Heart left ventricle (tissue), 16 donors: ENCODE measurements around the gene ASTN2. TPM values are rescaled to one million over a fixed set of nuclear protein-coding genes. Genes with fewer than 3 reads are reported as not detected.

ENCODE experiments used
- ATAC-seq, 4 donors: fragments of 200-7000 bp; cut with Tn5 transposase; one replicate each; pipeline ENCODE4 v1.9.1; 2020 to 2022; ENCODE audit warnings: moderate library complexity in 4 of 4, mild to moderate bottlenecking in 3 of 4, moderate number of reproducible peaks in 1 of 4
- DNase-seq, 5 donors: peaks; one replicate each; pipeline ENCODE4 v3.0.0-alpha.2; 2020
- H3K27ac ChIP-seq, 12 donors: fragments of 200-600 bp; sonication (generic) in 4 of 12; one replicate each; pipeline versions ENCODE4 v1.5.0 to v1.8.0; 2016 to 2022; ENCODE audit warnings: mild to moderate bottlenecking in 2 of 12
- H3K27me3 ChIP-seq, 9 donors: fragments of 200-600 bp; sonication (generic) in 2 of 9; one replicate each; pipeline versions ENCODE4 v1.5.1 to v1.8.0; 2016 to 2022; ENCODE audit warnings: mild to moderate bottlenecking in 3 of 9
- H3K36me3 ChIP-seq, 9 donors: fragments of 200-600 bp; sonication (generic) in 2 of 9; one replicate each; pipeline versions ENCODE4 v1.5.0 to v1.8.0; 2018 to 2022; ENCODE audit warnings: mild to moderate bottlenecking in 2 of 9
- H3K4me1 ChIP-seq, 12 donors: fragments of 200-600 bp; sonication (generic) in 4 of 12; one replicate each; pipeline versions ENCODE4 v1.5.0 to v1.8.0; 2016 to 2022; ENCODE audit warnings: mild to moderate bottlenecking in 3 of 12
- H3K4me3 ChIP-seq, 12 donors: fragments of 200-600 bp; sonication (generic) in 4 of 12; one replicate each; pipeline versions ENCODE4 v1.5.0 to v1.8.0; 2017 to 2022; ENCODE audit warnings: mild to moderate bottlenecking in 9 of 12, moderate library complexity in 4 of 12
- H3K9me3 ChIP-seq, 12 donors: fragments of 200-600 bp; sonication (generic) in 4 of 12; one replicate each; pipeline versions ENCODE4 v1.5.0 to v1.8.0; 2016 to 2022; ENCODE audit warnings: mild to moderate bottlenecking in 1 of 12
- POLR2A ChIP-seq, 2 donors: fragments of 450-650 bp; IDR thresholded peaks; one replicate each; pipeline ENCODE4 v1.6.1; 2017; ENCODE audit warnings: antibody characterized with exemption in 2 of 2, mild to moderate bottlenecking in 2 of 2, moderate library complexity in 2 of 2
- WGBS, 4 donors: extraction: QIAGEN DNeasy Blood & Tissue Kit in 2 of 4; methylation state at CpG; one replicate each; pipeline versions ENCODE4 v1.1.5 to v1.1.7; 2013 to 2018; 5-methylcytosine and 5-hydroxymethylcytosine counted together
- intact Hi-C, 10 donors: fragments of 100-400 bp; cut with DNase I; formaldehyde crosslinking; loops; one replicate each; pipeline versions ENCODE4 v1.11.1 to v1.14.2; 2022
- polyA plus RNA-seq, 2 donors: library from polyadenylated mRNA; stranded (reverse); fragments of 200-250 nt; gene quantifications; one replicate each; pipeline ENCODE4 v1.2.3, GENCODE V29; 2013
- total RNA-seq, 9 donors: library from RNA; depleted of rRNA in 2 of 9; stranded (reverse); fragments of >200 nt in 2 of 9; fragmentation: NEBNext Ultra II Directional in 3 of 9; extraction: Animal tissue kit (Norgen Biotek cat#: 25700) in 3 of 9; gene quantifications; one replicate each; pipeline versions ENCODE4 v1.1.0 to v1.2.4, GENCODE V29; 2016 to 2023
- TF ChIP-seq, protein P1 (sequence below), 12 donors: fragments of 200-600 bp; sonication (generic) in 4 of 12; IDR thresholded peaks; one replicate each; pipeline versions ENCODE4 v1.5.0 to v1.8.0; 2018 to 2022; ENCODE audit warnings: antibody characterized with exemption in 12 of 12, mild to moderate bottlenecking in 5 of 12
- donor health status: ischemic (EF 13 %, LVEDD 7.1; RV severe dilation, severe dysfunction).
- donor health status: healthy with polysubstance abuse.
- donor health status: DM: no; HTN: yes; CAD: no.
- donor health status: DM: no; HTN: no; CAD: no.
- donor health status: ischemic (EF 25% LVEDD 6.9; RV normal size, moderate dysfunction).
- donor health status: ischemic (EF 25% LVEDD 5.7; RV mildly dilated, moderate dysfunction).
- donor health status: healthy.
- donor health status: DM: yes; HTN: yes; CAD: no.
- donor health status: ischemic (EF 35%, LVEDD 5.7; RV mildly dilated, moderate dysfunction).
- donor health status: nonischemic (EF 11% LVEDD 7.7; RV severe dilation, severe dysfunction).
- donor health status: DM: yes; HTN: yes; CAD: no.
- donor health status: PGD.
- donor health status: ischemic (EF 29% LVEDD 5.4; RV normal size, mild dysfunction).
- donor health status: nonischemic (EF 23%, LVEDD 6.1; RV moderate dilation, normal function).

Gene ASTN2
- total and polyA plus RNA-seq, 11 donors: 2.5 to 6.0 (median 3.5) TPM

DNA sequence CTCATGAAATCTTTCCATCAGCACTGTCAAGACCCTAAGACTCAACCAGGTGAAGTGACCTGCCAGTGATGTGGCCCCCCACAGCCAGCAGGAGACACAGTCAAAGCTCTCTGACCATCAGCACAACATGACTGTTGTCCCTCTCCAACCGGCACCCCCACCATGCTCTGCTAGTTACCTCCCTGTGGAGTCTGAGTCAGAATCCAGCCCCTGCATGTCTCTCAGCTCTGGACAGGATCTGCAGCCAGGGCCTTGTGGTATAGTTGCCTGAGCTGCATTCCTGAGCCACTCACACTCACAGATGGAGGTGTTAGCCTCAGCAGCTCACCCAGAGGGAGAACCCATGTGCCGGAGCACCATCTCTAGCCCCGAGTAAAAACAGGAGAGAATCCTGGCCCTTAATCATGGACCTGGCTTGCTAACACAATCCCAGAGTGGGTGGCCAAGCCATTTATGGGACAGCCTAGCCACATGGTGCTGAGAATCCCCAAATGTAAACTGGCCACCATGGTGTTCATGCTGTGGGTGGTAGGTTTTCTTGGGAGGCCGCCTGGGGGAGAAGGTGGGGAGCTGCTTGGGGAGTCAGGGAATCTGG, 1023.5 kb downstream of the ASTN2 start:
- intact Hi-C loops: no loop called here
- Histone ChIP-seq H3K27me3 (no peaks in the 10 kb centered on the region), H3K9me3 (no peaks in the 10 kb centered on the region), H3K4me1 (no peaks in the 10 kb centered on the region), H3K4me3 (no peak overlapping the region), H3K27ac (no peak overlapping the region), H3K36me3 (peaks cover 0 to 5% (median 0%) of the 10 kb centered on the region in 9 donors)
- no peak for TF ChIP-seq POLR2A (IDR thresholded peaks at IDR 0.05)
- TF ChIP-seq, protein P1, sequence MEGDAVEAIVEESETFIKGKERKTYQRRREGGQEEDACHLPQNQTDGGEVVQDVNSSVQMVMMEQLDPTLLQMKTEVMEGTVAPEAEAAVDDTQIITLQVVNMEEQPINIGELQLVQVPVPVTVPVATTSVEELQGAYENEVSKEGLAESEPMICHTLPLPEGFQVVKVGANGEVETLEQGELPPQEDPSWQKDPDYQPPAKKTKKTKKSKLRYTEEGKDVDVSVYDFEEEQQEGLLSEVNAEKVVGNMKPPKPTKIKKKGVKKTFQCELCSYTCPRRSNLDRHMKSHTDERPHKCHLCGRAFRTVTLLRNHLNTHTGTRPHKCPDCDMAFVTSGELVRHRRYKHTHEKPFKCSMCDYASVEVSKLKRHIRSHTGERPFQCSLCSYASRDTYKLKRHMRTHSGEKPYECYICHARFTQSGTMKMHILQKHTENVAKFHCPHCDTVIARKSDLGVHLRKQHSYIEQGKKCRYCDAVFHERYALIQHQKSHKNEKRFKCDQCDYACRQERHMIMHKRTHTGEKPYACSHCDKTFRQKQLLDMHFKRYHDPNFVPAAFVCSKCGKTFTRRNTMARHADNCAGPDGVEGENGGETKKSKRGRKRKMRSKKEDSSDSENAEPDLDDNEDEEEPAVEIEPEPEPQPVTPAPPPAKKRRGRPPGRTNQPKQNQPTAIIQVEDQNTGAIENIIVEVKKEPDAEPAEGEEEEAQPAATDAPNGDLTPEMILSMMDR (IDR thresholded peaks at IDR 0.05): no peak
- WGBS, 4 donors: 83 to 95% (median 86%) methylated on average over 3 to 4 of the region's 4 CpGs
- ATAC-seq (peak in 1 of 4 donors; percentile 26), DNase-seq (no peak)

DNA sequence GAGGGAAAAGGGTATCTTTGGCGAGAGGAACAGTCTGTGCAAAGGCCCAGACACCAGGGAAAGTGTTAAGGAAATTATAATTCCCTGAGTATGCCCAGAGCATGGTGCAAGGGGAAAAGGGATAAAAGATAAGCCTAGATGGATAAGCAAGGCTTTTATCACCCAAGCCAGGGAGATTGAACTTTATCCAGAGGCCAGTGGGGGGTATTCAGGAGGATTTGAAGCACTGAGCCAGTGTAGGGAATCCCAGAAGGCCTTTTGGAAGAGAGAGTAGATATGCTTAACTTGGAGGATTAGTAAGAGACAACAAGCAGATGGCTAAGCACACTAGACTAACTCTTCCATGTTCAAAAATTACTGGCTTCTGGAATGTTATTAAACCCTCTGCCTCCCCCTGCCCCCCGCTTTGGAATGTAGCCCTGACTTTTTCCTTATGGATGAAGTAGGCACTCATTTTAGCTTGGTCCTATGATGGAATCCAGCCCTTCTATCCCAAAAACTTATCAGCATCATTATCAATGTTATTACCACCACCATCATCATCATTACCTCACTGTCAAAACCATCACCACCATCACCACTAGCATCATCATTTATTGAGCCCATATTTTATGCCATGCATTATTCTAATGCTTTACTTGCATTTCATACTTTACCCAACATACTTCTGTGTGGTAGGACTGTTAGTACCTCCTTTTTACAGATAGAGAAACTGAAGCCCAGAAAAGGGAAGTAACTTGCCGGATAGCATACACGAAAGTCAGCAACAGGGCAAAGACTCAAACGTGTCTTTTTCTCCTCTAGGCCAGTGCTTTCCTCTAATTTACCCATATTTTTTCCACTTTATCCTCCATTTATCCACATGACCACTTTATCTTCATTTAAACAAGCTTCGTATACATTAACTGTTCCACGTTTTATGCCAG, 1024.3 kb downstream of the ASTN2 start:
- ATAC-seq (no peak), DNase-seq (no peak)
- H3K36me3 ChIP-seq: no peaks in the 10 kb centered on the region
- H3K9me3 ChIP-seq: no peaks in the 10 kb centered on the region
- no peaks in the 10 kb centered on the region for H3K4me1 ChIP-seq
- H3K27me3 ChIP-seq: no peaks in the 10 kb centered on the region
- no peak for TF ChIP-seq POLR2A (IDR thresholded peaks at IDR 0.05)
- TF ChIP-seq, protein P1 (IDR thresholded peaks at IDR 0.05): no peak
- 84 to 87% (median 85%) methylated on average over 7 of the region's 7 CpGs for WGBS, 4 donors
- no peak overlapping the region for H3K27ac ChIP-seq
- intact Hi-C loops: no loop called here
- no peak overlapping the region for H3K4me3 ChIP-seq

DNA sequence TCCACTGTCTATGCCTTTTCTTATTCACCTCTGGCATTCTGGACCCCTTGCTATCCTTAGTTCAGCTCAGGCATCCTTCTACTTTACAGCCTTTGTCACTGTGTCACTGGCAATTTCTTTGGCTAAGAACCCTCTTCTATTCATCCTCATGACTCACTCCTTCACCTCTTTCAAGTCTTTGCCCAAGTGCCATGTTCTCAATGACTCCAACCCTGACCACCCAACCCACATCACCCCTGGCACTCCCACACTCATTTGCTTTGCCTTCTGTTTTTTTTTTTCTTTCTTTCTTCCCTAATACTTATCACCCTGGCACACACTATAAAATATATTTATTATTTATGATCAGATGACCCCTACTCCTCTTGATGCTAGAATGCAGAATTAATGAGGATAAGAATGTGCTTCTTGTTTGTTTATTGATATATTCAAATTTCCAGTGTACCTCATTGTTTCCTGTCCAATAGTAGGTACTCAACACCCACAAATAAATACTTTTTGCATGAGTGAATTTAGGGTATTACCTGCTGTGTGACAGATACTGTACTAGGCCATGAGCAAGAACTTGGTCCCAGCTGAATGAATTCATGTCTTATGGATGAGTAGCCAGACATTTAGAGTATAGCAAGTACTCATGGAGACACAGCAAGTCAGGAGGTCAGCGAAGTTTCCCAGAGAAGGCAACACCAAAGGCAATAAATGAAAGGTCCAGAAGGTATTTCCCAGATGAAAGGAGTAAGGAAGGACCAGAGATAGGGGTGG, 1025.1 kb downstream of the ASTN2 start:
- no peak overlapping the region for H3K27ac ChIP-seq
- 80 to 90% (median 86%) methylated on average over 1 of the region's 1 CpG for WGBS, 4 donors
- H3K9me3 ChIP-seq: no peaks in the 10 kb centered on the region
- no peak for TF ChIP-seq POLR2A (IDR thresholded peaks at IDR 0.05)
- TF ChIP-seq, protein P1 (IDR thresholded peaks at IDR 0.05): no peak
- H3K36me3 ChIP-seq: no peaks in the 10 kb centered on the region
- no peak overlapping the region for H3K4me3 ChIP-seq
- intact Hi-C loops: no loop called here
- DNase-seq (no peak), ATAC-seq (no peak)
- no peaks in the 10 kb centered on the region for H3K4me1 ChIP-seq
- H3K27me3 ChIP-seq: no peaks in the 10 kb centered on the region
